ENCODE results near the gene NUBP2.

The NUBP2 gene

DNA sequence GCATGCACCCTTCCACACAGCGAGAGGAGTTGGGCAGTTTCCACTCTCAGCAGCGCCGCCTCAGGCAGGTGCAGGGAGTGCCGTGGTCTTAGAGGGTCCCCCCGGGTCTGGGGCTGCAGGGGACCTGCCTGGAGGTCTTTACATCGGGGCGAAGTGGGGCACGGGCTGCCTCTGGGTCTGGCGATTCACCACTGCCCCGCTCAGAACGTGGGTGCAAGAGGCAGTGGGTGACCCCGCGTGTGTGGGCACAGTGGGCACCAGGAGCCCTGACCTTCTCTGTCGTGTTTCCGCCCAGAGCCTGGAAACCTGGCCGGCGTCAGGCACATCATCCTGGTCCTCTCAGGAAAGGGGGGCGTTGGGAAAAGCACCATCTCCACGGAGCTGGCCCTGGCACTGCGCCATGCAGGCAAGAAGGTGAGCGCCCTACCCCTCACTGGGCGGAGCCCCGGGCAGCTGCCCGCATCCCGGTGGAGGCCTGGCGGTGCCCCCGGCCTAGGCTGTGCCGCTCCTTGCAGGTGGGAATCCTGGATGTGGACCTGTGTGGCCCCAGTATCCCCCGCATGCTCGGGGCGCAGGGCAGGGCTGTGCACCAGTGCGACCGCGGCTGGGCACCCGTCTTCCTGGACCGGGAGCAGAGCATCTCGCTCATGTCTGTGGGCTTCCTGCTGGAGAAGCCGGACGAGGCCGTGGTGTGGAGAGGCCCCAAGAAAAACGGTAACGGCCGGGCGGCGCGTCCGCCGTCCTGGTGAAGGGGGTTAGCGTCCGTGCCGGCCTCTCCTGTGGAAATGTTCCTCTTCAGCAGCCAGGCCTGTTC is 3.7 kb downstream of the NUBP2 start:
- H3K4me3 ChIP-seq (ENCODE audit: low read length): no peak overlapping the region
- H3K27ac ChIP-seq (ENCODE audit: low read depth, low read length): no peak overlapping the region
- peaks cover 7% of the 10 kb centered on the region for H3K4me1 ChIP-seq (ENCODE audit: control insufficient read depth, insufficient read depth, low read length)
- H3K27me3 ChIP-seq (ENCODE audit: control insufficient read depth, insufficient read depth, low read length): no peaks in the 10 kb centered on the region
- no peak overlapping the region for H3K9ac ChIP-seq (ENCODE audit: low read length)
- H3K36me3 ChIP-seq (ENCODE audit: control insufficient read depth, insufficient read depth, low read length): peaks cover 7% of the 10 kb centered on the region

GRCh38 chr16:1787056-1787321 is 4.2 kb downstream of the NUBP2 start:
- Histone ChIP-seq H3K27me3 (ENCODE audit: control insufficient read depth, insufficient read depth, low read length) (no peaks in the 10 kb centered on the region), H3K4me1 (ENCODE audit: control insufficient read depth, insufficient read depth, low read length) (peaks cover 5% of the 10 kb centered on the region), H3K27ac (ENCODE audit: low read depth, low read length) (no peak overlapping the region), H3K4me3 (ENCODE audit: low read length) (no peak overlapping the region), H3K36me3 (ENCODE audit: control insufficient read depth, insufficient read depth, low read length) (peaks cover 7% of the 10 kb centered on the region), H3K9ac (ENCODE audit: low read length) (no peak overlapping the region)

GRCh38 chr16:1787322-1788094 is 4.7 kb downstream of the NUBP2 start:
- Histone ChIP-seq H3K36me3 (ENCODE audit: control insufficient read depth, insufficient read depth, low read length) (peaks cover 7% of the 10 kb centered on the region), H3K27me3 (ENCODE audit: control insufficient read depth, insufficient read depth, low read length) (no peaks in the 10 kb centered on the region), H3K9ac (ENCODE audit: low read length) (no peak overlapping the region), H3K4me1 (ENCODE audit: control insufficient read depth, insufficient read depth, low read length) (peaks cover 5% of the 10 kb centered on the region), H3K27ac (ENCODE audit: low read depth, low read length) (no peak overlapping the region), H3K4me3 (ENCODE audit: low read length) (no peak overlapping the region)

DNA sequence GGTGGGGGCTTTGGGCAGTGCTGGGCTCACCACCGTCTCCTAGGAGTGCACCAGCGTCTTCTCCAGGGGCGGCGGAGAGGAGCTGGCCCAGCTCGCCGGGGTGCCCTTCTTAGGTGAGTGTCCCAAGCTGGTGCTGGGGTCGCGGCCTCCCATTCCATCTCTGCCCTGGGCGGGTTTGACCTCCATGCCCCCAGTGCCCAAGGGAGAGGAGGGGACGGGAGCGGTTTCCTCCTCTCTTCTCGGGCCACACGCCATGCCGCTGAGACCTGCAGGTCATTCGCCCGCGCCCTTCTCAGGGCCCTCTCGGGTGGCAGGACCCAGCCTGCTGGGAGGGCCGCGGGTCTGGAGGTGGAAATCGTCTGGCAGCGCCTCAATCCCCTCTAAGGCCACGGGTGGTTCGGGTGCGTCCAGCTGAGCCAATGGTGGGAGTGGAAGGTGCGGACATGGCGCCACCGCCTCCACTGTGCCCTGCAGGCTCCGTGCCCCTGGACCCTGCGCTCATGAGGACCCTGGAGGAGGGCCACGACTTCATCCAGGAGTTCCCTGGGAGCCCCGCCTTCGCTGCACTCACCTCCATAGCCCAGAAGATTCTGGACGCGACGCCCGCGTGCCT is 5.4 kb downstream of the NUBP2 start:
- peaks cover 5% of the 10 kb centered on the region for H3K4me1 ChIP-seq (ENCODE audit: control insufficient read depth, insufficient read depth, low read length)
- no peaks in the 10 kb centered on the region for H3K27me3 ChIP-seq (ENCODE audit: control insufficient read depth, insufficient read depth, low read length)
- H3K9ac ChIP-seq (ENCODE audit: low read length): no peak overlapping the region
- H3K4me3 ChIP-seq (ENCODE audit: low read length): no peak overlapping the region
- peaks cover 7% of the 10 kb centered on the region for H3K36me3 ChIP-seq (ENCODE audit: control insufficient read depth, insufficient read depth, low read length)
- H3K27ac ChIP-seq (ENCODE audit: low read depth, low read length): no peak overlapping the region

GRCh38 chr16:1788708-1789100 is 5.9 kb downstream of the NUBP2 start:
- Histone ChIP-seq H3K27ac (ENCODE audit: low read depth, low read length) (no peak overlapping the region), H3K9ac (ENCODE audit: low read length) (no peak overlapping the region), H3K36me3 (ENCODE audit: control insufficient read depth, insufficient read depth, low read length) (peaks cover 7% of the 10 kb centered on the region), H3K4me3 (ENCODE audit: low read length) (no peak overlapping the region), H3K4me1 (ENCODE audit: control insufficient read depth, insufficient read depth, low read length) (peaks cover 5% of the 10 kb centered on the region), H3K27me3 (ENCODE audit: control insufficient read depth, insufficient read depth, low read length) (no peaks in the 10 kb centered on the region)

DNA sequence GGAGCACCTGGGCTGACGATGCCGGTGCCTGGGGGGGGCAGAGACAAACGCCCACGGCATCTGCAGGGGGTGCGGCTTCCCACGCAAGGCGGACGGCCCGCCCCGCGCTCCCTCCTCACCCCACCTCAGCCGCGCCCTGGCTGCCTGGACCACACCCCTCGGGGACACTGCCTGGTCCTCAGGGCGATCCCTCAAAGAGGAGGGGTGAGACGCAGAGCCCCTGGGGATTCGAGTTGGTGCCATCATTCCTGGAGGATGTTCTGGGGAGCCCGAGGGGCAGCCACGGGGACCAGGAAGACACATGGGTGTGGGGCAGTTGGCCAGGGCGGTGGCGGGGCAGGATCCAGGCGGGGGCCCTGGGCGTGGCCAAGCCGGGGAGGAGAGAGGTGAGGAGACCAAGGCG is 6.9 kb downstream of the NUBP2 start:
- Histone ChIP-seq H3K4me3 (ENCODE audit: low read length) (no peak overlapping the region), H3K4me1 (ENCODE audit: control insufficient read depth, insufficient read depth, low read length) (peaks cover 2% of the 10 kb centered on the region), H3K36me3 (ENCODE audit: control insufficient read depth, insufficient read depth, low read length) (peaks cover 7% of the 10 kb centered on the region), H3K9ac (ENCODE audit: low read length) (no peak overlapping the region), H3K27me3 (ENCODE audit: control insufficient read depth, insufficient read depth, low read length) (no peaks in the 10 kb centered on the region), H3K27ac (ENCODE audit: low read depth, low read length) (no peak overlapping the region)

DNA sequence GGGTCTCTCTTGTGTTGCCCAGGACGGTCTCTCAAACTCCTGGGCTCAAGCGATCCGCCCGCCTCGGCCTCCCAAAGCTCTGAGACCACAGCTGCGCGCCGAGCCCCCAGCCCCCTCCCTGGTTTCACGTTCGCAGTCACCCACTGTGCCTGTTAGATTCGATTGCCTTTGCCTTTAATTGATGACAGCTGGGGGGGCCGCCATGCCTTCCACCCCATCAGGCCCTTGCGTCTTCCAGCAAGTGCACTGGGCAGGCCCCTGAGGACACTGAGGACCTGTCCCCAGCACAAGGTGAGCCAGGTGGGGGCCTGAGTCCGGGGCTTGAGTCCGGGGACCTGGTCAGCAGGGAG is 7.5 kb downstream of the NUBP2 start:
- Histone ChIP-seq H3K27me3 (ENCODE audit: control insufficient read depth, insufficient read depth, low read length) (no peaks in the 10 kb centered on the region), H3K9ac (ENCODE audit: low read length) (no peak overlapping the region), H3K4me3 (ENCODE audit: low read length) (no peak overlapping the region), H3K36me3 (ENCODE audit: control insufficient read depth, insufficient read depth, low read length) (peaks cover 6% of the 10 kb centered on the region), H3K4me1 (ENCODE audit: control insufficient read depth, insufficient read depth, low read length) (no peaks in the 10 kb centered on the region), H3K27ac (ENCODE audit: low read depth, low read length) (no peak overlapping the region)

DNA sequence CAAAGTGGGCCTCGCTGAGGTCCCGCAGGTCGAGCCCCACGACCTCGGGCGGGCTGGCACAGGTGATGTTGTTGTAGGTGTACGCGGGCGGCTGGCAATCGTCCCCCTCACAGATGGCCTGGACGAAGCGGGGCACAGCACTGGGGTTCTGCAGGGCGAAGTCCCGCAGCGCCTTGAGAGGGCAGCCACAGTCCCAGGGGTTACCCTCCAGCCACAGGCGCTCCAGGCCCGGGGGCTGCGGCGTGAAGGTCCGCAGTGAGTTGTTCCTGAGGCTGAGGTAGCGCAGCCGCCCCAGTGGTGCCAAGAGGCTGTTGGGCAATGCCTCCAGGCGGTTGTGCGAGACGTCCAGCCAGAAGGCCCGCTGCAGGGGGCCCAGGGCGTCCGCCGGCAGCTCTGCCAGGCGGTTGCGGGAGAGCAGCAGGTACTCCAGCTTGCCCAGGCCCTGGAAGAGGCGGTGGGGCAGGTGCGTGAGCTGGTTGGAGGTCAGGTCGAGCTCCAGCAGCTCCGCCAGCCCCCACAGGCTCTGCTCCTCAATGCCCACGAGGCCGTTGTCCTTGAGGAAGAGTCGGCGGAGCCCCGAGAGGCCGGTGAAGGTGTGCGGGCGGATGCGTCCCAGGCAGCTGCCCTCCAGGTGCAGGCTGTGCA is 8.0 kb downstream of the NUBP2 start:
- H3K4me3 ChIP-seq (ENCODE audit: low read length): no peak overlapping the region
- no peak overlapping the region for H3K27ac ChIP-seq (ENCODE audit: low read depth, low read length)
- H3K36me3 ChIP-seq (ENCODE audit: control insufficient read depth, insufficient read depth, low read length): peaks cover 4% of the 10 kb centered on the region
- no peaks in the 10 kb centered on the region for H3K4me1 ChIP-seq (ENCODE audit: control insufficient read depth, insufficient read depth, low read length)
- H3K9ac ChIP-seq (ENCODE audit: low read length): no peak overlapping the region
- no peaks in the 10 kb centered on the region for H3K27me3 ChIP-seq (ENCODE audit: control insufficient read depth, insufficient read depth, low read length)

DNA sequence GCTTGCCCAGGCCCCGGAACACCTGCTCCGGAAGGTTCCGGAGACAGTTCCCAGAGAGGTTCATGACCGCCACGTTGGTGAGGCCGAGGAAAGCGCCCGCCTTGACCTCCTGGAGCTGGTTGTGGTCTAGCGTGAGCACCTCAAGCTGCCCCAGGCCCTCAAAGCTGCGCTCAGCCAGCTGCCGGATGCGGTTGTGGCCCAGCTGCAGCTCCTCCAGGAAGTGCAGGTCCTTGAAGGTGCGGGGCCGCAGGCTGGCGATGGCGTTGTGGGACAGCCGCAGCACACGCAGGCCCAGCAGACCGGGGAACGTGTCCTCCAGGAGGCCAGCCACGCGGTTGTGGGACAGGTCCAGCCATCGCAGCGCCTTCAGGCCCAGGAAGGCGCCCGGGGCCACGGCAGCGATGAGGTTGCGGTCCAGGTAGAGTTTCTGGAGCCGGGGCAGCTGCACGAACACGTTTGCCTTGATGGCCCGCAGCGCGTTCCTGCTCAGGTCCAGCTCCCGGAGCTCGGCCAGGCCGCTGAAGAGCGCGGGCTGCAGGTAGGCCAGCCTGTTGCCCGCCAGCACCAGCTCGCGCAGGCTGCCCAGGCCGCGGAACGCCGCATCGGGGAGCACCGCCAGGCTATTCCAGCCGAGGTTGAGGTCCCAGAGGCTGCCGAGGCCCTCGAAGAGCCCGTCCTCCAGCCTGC is 8.6 kb downstream of the NUBP2 start:
- no peak overlapping the region for H3K27ac ChIP-seq (ENCODE audit: low read depth, low read length)
- no peak overlapping the region for H3K4me3 ChIP-seq (ENCODE audit: low read length)
- H3K36me3 ChIP-seq (ENCODE audit: control insufficient read depth, insufficient read depth, low read length): peaks cover 4% of the 10 kb centered on the region
- no peaks in the 10 kb centered on the region for H3K4me1 ChIP-seq (ENCODE audit: control insufficient read depth, insufficient read depth, low read length)
- no peak overlapping the region for H3K9ac ChIP-seq (ENCODE audit: low read length)
- H3K27me3 ChIP-seq (ENCODE audit: control insufficient read depth, insufficient read depth, low read length): no peaks in the 10 kb centered on the region

GRCh38 chr16:1791943-1792812 is 9.4 kb downstream of the NUBP2 start:
- Histone ChIP-seq H3K4me3 (ENCODE audit: low read length) (no peak overlapping the region), H3K27ac (ENCODE audit: low read depth, low read length) (no peak overlapping the region), H3K36me3 (ENCODE audit: control insufficient read depth, insufficient read depth, low read length) (peaks cover 4% of the 10 kb centered on the region), H3K9ac (ENCODE audit: low read length) (no peak overlapping the region), H3K27me3 (ENCODE audit: control insufficient read depth, insufficient read depth, low read length) (no peaks in the 10 kb centered on the region), H3K4me1 (ENCODE audit: control insufficient read depth, insufficient read depth, low read length) (no peaks in the 10 kb centered on the region)

DNA sequence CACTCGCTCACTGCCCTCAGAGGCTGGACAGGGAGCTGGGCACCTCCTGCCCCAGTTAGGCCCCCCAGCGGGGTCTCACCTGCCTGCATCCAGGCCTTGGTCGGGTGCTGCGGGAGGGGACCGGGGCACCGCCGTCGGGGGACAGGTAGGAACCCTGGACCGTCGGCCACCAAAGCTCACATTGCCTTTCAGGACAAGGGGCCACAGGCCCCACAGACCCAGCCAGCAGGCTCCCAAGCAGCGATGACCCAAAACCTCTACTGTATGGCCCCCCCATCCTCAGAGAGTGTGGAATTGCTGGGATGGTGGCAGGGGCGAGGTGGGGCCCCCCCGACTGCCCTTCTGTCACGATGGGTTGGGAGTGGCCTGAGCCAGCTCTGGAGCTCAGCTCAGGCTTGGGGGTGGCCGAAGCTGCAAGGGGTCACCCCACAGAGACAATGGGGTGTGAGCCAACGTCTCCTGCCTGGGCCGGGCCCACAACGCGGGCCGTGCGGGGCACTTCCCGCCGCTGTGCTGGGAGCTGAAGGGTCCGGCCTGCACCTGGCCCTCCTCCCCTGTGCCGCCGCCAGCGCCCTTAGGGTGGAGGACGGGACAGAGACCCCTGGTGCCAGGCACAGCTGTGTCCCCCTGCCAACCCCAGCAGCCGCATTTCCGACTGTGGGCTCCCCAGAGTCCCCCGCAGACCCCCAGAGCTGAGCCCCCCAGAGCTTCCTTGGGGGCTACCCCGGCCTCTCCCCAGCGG is 10.2 kb downstream of the NUBP2 start:
- Histone ChIP-seq H3K27me3 (ENCODE audit: control insufficient read depth, insufficient read depth, low read length) (no peaks in the 10 kb centered on the region), H3K27ac (ENCODE audit: low read depth, low read length) (no peak overlapping the region), H3K36me3 (ENCODE audit: control insufficient read depth, insufficient read depth, low read length) (peaks cover 4% of the 10 kb centered on the region), H3K4me1 (ENCODE audit: control insufficient read depth, insufficient read depth, low read length) (no peaks in the 10 kb centered on the region), H3K9ac (ENCODE audit: low read length) (no peak overlapping the region), H3K4me3 (ENCODE audit: low read length) (no peak overlapping the region)
